ENCODE results near the gene TENM4.

The TENM4 gene

GRCh38 chr11:78800096-78800690, 640.6 kb downstream of the TENM4 start:
- DNase-seq (ENCODE audit: low read depth in 2 of 2, low spot score in 1 of 2): no peak

- DNase-seq (ENCODE audit: low read depth in 2 of 2, low spot score in 1 of 2): no peak
Measured at GRCh38 chr11:78798663-78799062, 642.2 kb downstream of the TENM4 start.

DNA sequence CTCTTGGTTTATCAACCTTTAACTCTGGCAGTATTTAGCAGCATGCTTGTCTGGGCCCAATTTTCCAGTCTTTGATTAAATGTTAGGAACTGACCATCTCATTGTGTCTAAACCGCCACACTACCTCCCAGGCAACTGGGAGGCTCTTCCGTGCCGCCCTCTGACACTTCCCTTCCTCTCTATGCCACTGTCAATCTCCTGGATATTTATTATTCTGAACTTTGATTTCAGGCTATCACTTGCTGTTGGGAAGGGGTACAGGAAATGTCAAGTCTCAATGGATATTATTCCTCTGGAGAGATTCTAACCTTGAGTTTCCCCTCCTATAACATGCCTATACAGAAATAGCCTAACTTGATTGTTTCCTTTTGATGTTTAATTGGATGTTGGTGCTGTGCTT, 643.3 kb downstream of the TENM4 start:
- no peak for DNase-seq (ENCODE audit: low read depth in 2 of 2, low spot score in 1 of 2)

DNA sequence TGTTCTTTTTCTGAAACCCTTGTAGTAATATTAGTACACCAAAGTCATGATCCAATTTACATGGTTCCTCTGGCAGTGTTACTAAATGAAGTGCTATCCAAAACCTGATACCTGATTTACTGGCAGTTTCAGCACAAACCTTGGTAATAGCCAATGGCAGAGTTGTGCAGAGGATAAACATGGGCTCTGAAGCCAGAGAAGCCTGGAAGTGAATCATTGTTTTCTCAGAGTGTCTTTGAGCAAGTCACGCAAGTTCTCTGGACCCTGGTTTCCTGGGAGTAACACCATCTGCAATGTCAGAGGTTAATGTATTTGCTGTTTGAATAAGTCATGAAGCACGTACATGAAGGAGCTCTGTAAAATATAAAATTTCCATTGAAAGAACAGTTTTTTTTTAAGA, 643.9 kb downstream of the TENM4 start:
- no peak for DNase-seq (ENCODE audit: low read depth in 2 of 2, low spot score in 1 of 2)

GRCh38 chr11:78795621-78796261, 645.1 kb downstream of the TENM4 start:
- DNase-seq (ENCODE audit: low read depth in 2 of 2, low spot score in 1 of 2): no peak

- no peak for DNase-seq (ENCODE audit: low read depth in 2 of 2, low spot score in 1 of 2)
Measured at GRCh38 chr11:78791964-78792363, 648.9 kb downstream of the TENM4 start.

DNA sequence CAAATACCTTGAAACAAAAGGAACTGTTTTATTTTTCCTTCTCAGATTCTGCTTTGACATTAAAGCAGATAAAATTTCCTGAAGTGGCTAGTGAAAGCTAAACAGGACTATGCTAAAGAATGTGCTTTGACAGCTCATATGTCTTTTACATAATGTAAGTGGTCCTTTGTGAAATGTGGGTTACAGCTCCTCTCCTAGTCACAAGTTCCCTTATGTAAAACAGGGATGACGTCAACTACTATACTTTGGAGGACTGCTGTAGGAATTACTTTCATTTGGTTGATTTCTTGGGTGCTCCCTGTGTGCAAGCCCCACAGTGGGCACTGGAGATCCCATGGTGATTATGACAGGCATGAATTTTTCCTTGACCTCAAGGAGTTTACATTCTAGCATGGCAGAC, 649.6 kb downstream of the TENM4 start:
- DNase-seq (ENCODE audit: low read depth in 2 of 2, low spot score in 1 of 2): no peak

DNA sequence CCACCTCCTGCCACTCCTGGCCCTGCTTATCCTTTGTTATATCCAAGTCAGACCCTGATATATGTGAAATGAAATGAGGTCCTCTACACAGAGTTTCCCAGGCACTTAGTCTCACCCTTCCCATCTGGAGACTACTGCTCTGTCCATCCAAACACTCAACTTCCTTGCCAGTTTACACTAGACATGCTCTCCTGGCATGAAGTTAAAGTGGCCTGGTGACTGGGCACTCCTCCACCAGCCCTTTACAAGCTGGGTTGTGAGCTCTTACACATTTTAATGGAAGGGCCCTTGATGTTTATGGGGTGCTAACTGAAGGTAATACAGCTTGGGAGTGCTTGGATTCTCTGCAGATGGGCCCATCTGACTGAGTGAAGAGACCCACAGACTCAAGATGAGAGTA, 650.0 kb downstream of the TENM4 start:
- no peak for DNase-seq (ENCODE audit: low read depth in 2 of 2, low spot score in 1 of 2)

DNA sequence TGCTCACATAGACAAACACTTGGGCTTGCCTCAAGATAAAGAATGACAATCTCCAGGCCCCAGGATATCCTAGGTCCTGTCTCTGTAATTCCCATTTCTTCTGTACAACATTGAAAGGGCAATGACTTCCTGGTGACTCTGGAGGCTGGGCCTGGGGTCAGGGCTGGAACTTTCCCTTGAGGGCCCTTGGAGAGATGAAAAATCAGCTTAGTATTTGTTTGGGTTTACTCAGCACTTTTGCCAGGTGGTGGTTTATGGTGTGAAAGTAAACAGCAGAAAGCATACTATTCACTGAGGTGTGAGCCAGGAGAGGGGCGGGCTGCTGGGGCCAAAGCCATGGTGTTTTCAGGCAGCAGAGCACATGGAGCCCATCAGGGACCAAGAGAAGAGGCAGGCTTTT, 651.5 kb downstream of the TENM4 start:
- DNase-seq (ENCODE audit: low read depth in 2 of 2, low spot score in 1 of 2): no peak

GRCh38 chr11:78788533-78788932, 652.3 kb downstream of the TENM4 start:
- no peak for DNase-seq (ENCODE audit: low read depth in 2 of 2, low spot score in 1 of 2)

GRCh38 chr11:78787696-78788095, 653.1 kb downstream of the TENM4 start:
- no peak for DNase-seq (ENCODE audit: low read depth in 2 of 2, low spot score in 1 of 2)

DNA sequence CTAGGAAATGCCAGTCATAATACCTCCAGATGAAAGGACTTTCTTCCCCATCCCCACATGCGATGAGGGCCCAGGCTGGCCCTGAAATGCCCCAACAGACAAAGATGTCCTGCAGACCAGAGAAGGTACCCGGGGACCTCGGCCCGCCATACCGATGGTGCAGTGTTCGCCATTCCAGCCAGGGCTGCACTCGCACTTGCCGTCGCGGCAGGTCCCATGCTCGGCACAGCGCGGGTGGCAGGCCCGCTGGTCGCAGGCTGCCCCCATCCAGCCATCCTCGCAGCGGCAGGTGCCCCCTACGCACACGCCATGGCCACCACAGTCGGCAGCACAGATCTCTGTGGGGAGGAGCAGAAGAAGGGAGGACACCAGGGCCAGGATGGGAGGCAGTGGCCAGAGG, 654.1 kb downstream of the TENM4 start:
- no peak for DNase-seq (ENCODE audit: low read depth in 2 of 2, low spot score in 1 of 2)

DNA sequence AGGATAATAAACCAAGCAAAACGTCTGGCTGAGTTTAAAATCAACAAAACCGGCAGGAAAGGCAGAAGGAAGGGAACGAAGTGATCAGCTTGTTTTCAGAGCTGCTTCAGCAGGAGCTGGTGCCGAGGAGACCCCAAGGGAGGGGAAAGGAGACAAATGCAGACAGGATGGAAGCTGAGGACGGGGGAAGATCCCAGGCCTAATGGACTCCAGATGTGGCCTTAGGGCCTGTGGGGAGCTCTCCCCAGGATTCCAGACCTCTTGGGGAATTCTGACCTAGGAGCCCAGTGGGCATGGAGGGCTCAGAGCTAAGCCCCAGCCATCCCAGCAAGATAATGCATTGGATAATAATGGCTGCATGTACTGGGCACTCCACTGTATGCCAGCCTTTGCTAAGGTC, 654.7 kb downstream of the TENM4 start:
- no peak for DNase-seq (ENCODE audit: low read depth in 2 of 2, low spot score in 1 of 2)

DNA sequence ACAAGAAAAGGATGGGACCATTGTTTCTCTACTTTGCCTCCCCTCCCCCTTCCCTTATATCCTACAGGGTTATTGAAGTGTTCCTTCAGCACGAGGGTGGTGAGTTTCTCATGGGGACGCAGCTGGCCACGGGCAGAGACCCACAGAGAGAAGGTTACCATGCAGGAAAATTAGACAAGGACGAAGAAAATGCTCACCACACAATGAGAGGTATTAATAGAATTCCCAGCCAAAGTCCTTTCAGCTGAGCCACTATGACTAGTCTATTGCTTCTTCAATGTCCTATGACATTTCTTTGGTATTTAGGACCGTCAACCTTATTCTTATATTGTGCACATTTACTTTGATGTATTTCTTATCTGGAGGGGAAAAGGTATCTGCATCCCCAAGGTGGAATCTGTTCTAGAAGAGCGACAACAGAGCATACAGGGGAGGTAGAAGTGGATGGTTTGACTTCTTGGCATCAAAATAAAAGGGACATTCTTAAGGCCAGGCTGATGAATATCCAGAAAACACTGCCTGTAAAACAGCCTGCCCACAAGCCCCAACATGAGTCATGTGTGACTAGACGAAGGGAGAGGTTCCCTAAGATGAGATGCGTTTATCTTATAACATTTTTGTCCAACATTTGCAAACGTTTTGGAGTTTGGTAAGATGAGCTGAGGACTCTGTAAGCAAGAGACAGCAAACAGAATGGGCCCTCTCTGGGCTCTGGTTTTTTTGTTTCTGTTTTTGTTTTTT, 656.3 kb downstream of the TENM4 start:
- DNase-seq (ENCODE audit: low read depth in 2 of 2, low spot score in 1 of 2): no peak

GRCh38 chr11:78783846-78784245, 657.0 kb downstream of the TENM4 start:
- no peak for DNase-seq (ENCODE audit: low read depth in 2 of 2, low spot score in 1 of 2)

- DNase-seq (ENCODE audit: low read depth in 2 of 2, low spot score in 1 of 2): no peak
Measured at GRCh38 chr11:78783301-78783700, 657.5 kb downstream of the TENM4 start.

- DNase-seq (ENCODE audit: low read depth in 2 of 2, low spot score in 1 of 2): no peak
Measured at GRCh38 chr11:78782725-78783124, 658.1 kb downstream of the TENM4 start.

DNA sequence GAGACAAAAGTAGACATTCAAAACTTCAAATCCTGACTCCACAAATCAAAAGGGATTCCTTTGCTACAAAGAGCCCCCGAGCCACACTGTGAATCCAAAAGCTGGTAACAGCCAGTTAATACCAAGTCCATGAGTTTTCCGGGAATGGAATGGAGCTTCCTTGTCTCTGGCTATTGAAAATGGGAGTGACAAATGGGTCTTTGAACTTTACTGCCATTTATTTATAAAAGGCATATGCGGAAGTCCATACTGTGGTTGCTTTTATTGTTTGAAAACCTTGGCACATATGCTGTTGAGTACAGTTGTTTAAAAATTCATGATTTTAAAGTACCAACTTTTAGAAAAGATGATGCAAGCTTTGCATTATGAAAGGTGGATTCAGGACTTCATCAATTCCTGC, 659.9 kb downstream of the TENM4 start:
- DNase-seq (ENCODE audit: low read depth in 2 of 2, low spot score in 1 of 2): no peak

DNA sequence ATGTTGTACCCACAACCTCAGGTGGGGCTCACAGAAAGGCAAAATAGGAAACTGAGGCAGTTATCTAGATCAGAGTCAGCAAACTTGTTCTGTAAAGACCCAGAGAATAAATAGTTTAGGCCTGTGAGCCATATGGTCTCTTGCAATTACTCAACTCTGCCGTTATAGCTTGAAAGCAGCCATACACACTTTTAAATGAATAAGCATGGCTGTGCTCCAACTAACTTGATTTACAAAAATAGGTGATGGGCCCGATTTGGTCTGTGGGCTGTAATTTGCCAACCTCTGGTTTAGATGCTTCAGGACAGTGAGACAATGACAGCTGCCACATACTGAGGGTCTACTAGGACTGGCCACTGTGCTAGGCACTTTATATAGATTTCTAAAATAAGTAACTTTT, 667.3 kb downstream of the TENM4 start:
- no peak for DNase-seq (ENCODE audit: low read depth in 2 of 2, low spot score in 1 of 2)

DNA sequence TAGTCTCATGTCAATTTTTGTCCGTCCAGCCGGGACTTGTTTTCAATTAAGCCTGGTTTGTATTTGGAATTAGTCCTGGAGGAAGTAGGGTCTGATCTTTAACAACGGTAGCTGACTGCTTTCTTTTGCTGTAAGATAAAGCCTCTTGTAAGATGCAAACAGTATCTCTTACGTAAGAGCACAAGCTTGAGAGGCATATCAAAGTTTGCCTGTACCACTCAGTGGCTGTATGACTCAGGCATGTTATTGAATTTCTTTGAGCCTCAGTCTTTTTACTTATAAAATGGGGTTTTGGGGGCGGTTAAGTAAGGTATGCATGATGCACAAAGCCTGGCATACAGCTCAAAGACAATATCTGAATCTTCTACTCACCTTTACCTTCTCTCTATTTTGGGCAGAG, 667.8 kb downstream of the TENM4 start:
- no peak for DNase-seq (ENCODE audit: low read depth in 2 of 2, low spot score in 1 of 2)

DNA sequence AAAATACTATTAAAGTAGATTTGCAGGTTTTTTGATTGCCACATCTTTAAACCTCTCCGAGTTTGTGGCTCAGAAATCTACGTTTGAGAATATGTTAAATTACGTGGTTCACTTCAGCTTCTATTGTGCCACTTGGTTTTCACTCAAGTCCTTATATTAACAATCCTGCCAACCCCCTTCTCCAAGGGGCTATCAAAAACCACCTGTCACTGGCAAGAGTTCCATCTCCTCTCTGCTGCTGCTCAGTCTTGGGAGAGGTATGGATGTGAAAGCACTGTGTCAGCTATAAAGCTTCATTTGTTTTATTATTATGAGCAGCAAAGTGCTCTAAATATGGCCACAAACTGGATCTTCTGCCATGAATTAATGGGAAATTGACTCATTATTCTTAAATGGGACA, 668.6 kb downstream of the TENM4 start:
- no peak for DNase-seq (ENCODE audit: low read depth in 2 of 2, low spot score in 1 of 2)

DNA sequence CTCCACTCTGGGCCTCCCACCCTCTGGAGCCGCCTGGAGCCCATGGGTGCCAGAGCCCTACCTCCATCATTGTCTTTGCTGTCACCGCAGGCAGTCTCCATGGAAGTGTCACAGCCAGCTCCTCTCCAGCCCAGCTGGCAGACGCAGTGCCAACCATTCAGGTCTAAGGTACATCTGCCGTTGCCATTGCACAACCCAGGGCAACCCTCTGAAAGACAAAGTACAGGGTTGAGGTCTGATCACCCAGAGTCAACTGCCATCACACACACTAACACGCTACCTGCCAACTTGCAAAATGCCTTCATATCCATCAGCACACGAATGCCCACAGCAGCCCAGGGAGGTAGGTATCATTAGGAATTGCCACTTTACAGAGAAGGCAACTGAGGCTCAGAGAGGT, 669.9 kb downstream of the TENM4 start:
- DNase-seq (ENCODE audit: low read depth in 2 of 2, low spot score in 1 of 2): no peak

- no peak for DNase-seq (ENCODE audit: low read depth in 2 of 2, low spot score in 1 of 2)
Measured at GRCh38 chr11:78768971-78769370, 671.9 kb downstream of the TENM4 start.

All from stimulated activated CD8-positive, alpha-beta memory T cell treated with anti-CD3 and anti-CD28 coated beads, Interleukin-4, amount 100 ng/mL, for 4 hours (primary cell).